ENCODE data around the gene ASTN2.

Gene ASTN2

DNA sequence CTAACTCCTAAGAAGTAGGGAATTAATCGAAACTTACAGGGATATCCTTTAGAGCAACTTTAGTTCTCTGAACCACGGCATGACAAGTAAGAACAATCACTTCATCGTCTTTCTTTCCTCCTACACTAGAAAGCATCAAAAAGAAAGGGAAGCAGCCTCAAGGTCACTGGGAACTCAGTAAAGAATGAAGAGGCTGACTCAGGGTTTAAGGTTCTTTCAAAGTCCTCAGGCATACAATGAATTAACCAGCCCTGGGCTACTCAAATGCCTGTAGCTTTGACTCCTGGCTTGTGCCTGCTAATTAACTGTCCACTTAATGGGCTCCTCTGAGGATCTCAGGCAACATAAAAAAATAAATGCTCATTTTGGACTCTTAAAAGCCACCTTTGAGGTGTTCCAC is 625.8 kb downstream of the ASTN2 start:
- DNase-seq: no peak

GRCh38 chr9:116786737-116787136 is 628.1 kb downstream of the ASTN2 start:
- no peak for DNase-seq

GRCh38 chr9:116777116-116777515 is 637.7 kb downstream of the ASTN2 start:
- DNase-seq: no peak

DNA sequence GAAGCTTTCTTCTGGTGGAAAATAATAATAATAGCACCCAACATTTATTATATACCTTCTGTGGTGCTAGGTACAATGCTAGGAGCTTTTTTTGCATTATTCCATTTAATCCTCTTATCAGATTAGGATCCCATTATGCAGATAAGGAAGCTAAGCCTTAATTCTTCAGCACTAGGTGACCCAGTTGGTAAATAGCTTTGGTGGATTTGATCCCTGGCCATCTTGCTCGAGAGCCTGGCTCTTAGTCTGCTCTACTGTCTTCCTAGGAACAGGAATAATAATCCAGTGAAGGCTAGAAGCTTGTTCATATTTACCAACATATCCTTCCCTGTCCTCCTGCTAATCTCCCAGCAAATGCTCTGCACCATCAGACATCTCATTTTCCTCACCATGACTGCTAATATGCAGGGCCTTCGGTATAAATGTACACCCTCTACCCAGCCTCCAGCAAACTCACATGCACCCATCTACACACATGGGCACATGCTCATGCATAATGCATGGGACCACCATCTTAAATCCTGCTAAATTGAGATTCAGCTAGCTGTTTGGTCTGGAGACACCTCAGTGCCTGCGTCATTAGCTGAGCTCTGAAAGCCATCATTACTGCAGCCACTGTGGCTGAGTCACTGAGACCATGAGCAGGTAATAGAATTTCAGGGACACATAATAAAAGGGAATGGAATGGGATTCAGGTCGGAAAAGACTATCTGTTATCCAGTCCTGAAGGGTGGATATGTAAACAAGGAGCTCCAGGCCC is 640.3 kb downstream of the ASTN2 start:
- DNase-seq: no peak

- no peak for DNase-seq
These were observed 647.6 kb downstream of the ASTN2 start for GRCh38 chr9:116767219-116767618.

DNA sequence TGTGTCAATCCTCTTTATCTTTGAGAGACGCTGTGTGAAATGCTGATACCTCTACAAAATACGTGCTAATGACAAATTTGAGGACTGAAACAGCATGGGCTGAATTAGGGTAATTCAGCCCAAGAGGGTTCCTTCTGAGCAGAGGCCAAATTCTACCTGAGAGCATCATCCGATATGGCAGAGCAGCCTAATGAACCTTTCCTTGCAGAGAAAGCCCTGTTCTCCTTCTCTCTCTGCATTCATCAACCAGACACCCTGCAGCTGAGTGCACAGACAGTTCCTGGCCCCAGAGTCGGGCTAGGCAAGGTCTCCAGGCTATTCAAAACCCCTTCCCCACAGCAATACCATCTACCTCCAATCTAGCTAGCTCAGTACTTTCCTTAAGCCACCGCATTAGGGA is 649.8 kb downstream of the ASTN2 start:
- DNase-seq: no peak

- no peak for DNase-seq
These were observed 651.1 kb downstream of the ASTN2 start for GRCh38 chr9:116763770-116764169.

DNA sequence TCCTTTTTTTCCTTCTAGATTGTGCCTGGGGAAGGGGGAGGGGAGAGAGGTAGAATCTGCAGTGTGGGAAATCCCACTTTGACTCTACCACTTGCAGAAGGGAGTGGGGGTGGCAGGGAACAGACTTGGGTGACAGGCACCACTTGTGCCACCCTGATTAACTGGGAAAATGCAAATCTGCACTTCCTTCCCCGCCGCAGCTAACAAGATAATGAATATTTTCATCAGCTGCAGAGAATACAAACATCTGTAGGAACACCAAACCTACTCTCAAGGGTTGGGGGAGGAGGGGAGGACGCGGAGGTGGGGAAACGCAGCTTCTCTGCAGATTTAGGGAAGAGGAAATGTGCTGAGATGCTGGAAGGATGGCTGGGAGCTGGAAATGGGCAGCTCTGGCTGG is 654.2 kb downstream of the ASTN2 start:
- no peak for DNase-seq

- DNase-seq: no peak
These were observed 657.8 kb downstream of the ASTN2 start for GRCh38 chr9:116757030-116757429.

GRCh38 chr9:116753389-116753788 is 661.5 kb downstream of the ASTN2 start:
- DNase-seq: no peak

- DNase-seq: no peak
These were observed 664.3 kb downstream of the ASTN2 start for GRCh38 chr9:116750510-116750909.

GRCh38 chr9:116749772-116750171 is 665.1 kb downstream of the ASTN2 start:
- no peak for DNase-seq

DNA sequence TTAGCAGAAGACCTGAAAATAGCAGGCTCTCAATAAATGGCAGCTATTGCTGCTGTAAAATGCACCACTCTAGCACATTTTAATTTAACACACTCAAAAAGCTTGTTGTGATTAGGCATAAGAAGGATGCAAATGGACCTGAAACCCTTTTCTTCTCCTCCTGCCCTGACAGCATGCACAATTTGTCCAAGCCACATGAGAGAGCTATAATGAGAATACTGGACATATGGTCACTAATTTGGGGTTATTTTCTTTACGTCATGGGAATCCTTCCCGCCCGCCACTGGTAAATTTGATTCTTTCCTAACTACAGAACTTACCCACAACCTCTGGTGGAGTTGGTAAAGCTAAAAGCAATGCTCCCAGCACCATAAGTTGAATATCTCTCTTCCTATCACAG is 665.7 kb downstream of the ASTN2 start:
- no peak for DNase-seq

- DNase-seq: no peak
These were observed 673.1 kb downstream of the ASTN2 start for GRCh38 chr9:116741742-116742141.

DNA sequence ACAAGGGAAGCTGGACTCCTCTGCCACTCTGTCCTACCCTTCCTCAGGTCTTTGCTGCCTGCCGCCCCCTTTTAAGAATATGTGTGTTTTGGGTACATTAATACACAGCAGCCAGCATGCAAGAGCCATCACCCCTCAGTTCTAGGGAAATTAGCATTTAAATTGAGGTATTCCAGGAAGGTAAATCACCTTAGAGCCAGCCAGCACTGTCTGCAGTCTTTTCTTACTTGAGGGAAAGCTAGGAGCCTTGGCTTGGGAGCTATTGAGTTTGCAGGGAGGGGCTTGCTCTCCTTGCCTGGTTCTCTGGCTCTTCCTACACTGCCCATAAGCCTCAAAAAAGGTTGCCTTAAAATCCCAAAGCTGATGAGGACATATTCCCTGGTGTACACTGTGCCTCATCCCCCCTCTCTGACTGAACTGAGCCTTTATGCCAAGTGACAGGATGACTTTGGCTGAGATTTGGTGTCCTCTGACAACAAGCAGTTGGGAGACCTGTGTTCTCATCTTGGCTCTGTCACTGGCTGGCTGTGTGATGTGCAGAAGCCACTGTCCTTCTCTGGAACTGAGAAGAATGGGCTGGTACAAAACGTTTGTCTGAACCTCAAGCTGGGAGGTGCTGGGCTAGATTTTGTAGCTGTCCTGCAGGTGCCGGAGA is 673.6 kb downstream of the ASTN2 start:
- DNase-seq: no peak

DNA sequence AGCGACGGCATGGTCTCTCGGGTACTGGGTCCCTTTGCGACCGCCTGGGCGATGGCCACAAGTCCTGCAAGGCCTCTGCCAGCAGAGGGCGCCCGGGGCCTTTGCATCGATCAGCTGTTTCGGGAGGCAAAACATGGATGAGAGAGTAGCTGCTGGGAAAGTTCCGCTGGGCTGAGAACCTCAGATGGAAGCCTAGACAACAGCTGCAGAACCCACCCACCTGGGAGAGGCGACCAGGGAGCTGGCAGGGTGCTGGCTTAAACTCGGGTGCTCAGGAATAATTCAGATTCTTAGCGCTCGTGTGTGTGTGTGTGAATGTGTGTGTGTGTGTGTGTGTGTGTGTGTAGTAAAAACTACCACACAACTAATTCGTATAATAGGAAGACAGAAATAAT is 677.7 kb downstream of the ASTN2 start:
- DNase-seq: peak; percentile 74

DNA sequence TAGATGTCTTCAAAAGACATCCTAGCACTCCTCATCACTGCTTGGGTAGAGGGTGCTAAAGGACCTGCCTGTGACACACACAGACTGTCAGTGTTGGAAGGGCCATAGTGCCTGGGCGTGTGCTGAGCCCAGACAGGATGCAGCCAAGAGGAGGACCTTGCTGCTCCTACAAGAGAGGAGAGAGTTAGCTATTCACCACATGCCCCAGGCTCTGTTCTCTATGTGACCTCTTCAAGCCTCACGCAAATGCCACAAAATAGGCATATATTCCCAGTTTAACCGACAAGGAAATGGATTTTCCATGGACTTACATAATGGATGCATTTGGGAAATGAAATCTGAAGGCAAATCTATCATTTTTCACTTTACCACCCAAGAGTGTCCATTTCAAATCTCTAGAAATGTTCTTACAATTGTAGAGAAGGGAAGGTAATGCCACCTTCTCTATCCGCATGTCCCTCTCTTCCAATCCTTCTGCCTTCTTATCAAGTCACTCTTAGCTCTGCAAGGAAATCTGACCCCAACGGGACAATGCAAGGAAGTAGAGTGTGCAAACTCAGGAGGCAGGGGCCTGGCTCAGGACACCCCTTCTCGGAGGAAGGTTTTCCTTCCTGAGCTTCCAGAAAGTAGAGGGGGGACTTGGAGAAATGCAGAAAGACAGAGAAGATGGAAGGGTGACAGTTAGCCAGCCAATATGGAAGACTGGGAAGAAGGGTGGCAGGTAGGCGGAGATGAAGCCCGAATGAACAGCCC is 678.3 kb downstream of the ASTN2 start:
- DNase-seq: no peak

- DNase-seq: no peak
These were observed 681.7 kb downstream of the ASTN2 start for GRCh38 chr9:116733010-116733641.

GRCh38 chr9:116726602-116727001 is 688.3 kb downstream of the ASTN2 start:
- no peak for DNase-seq

DNA sequence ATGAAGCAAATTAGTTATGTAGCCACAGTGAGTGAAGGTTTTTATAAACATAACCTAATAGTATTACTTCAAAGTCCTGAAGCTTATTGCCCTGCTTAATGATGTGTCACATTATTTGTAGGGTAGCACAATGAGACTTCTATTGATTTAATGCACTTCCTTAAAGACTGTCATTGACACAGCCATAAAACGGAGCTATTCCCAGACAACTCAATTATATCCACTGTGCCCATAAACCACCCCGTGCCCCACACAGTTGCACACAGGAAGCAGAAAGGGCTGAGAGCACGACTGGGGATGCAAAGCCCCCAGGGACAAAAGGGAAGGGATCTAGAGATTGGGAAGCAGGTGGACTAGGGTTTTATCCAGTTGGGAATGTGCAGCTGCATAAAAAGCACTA is 690.7 kb downstream of the ASTN2 start:
- DNase-seq: no peak

DNA sequence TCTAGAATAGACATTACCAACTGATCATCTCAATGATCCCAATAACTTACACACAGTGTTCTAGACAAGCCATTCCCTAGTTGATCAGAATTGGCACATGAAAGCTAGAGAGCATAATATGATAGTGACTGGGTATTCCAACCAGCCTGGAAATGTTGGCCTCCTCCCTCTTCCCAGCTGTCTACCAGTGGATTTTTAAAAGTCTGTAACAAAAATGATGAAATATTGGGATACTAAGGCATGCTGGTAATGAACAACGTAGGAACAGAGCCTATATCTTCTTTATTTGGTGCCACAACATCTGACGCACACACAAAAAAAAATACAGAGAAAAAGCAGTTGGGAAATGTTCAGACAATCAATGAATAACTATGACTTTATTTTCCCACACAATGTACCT is 692.9 kb downstream of the ASTN2 start:
- DNase-seq: no peak

DNA sequence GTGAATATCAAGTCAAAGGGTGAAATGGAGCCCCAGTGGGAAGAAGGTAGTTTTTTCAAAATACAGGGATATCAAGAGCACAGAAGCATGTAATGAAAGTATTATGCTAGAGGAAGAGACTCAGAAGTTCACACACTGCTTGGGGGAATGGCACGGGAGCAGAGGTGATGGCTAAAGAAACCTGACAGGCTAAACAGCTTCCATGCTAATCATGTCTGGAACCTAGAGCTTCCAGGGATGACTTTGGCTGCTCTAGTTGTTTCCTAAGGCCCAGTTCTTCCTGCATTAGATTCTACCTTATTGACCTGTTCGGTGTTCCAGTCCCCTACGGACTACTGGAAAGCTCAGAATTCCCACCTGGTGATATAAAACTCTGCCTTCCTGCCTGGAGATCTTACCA is 693.4 kb downstream of the ASTN2 start:
- DNase-seq: no peak

- no peak for DNase-seq
These were observed 694.7 kb downstream of the ASTN2 start for GRCh38 chr9:116720111-116720510.
